ENCODE results near the gene PNPLA4. TPM values are rescaled to one million over a fixed set of nuclear protein-coding genes. Genes with fewer than 3 reads are reported as not detected.

The PNPLA4 gene
- total and polyA plus RNA-seq, 2 experiments from 2014 or later = 19.4 to 20.0 TPM

GRCh38 chrX:7921750-7922149 lies 5.5 kb downstream of the PNPLA4 start (continued):
- no peak for TF ChIP-seq ZNF462 (CRISPR knock-in tag; IDR thresholded peaks at IDR 0.05)
- TF ChIP-seq POLR2AphosphoS5 (IDR thresholded peaks at IDR 0.05; ENCODE audit: low read depth) = no peak
- TF ChIP-seq REST (IDR thresholded peaks at IDR 0.05; ENCODE audit: unreplicated experiment) = no peak

- H2AFZ ChIP-seq = no peak overlapping the region
- no peaks in the 10 kb centered on the region for H3K36me3 ChIP-seq (ENCODE audit: insufficient read depth)
- Mint-ChIP-seq H3K36me3 (ENCODE audit: low read depth) (no peaks in the 10 kb centered on the region), H3K27ac (no peak overlapping the region), H3K4me3 (no peak overlapping the region), H3K4me1 (peaks cover 2% of the 10 kb centered on the region; the same call in 2 of the 3 replicates), H3K9me3 (no peaks in the 10 kb centered on the region), H3K27me3 (ENCODE audit: insufficient read depth, low read depth, poor library complexity) (no peaks in the 10 kb centered on the region)
- DNase-seq (ENCODE audit: low spot score) (no peak), ATAC-seq (no peak)
- no peak overlapping the region for H3K4me2 ChIP-seq
- H3K9me2 ChIP-seq (ENCODE audit: insufficient read depth) = no peaks in the 10 kb centered on the region
- H4K20me1 ChIP-seq (replicated peaks; ENCODE audit: insufficient read depth) = no peaks in the 10 kb centered on the region
- H3K4me3 ChIP-seq = no peak overlapping the region
- H3K79me2 ChIP-seq (replicated peaks; ENCODE audit: insufficient read depth) = no peaks in the 10 kb centered on the region
- no peaks in the 10 kb centered on the region for H3F3A ChIP-seq (replicated peaks; ENCODE audit: low read depth)
- H3K27ac ChIP-seq (ENCODE audit: low read depth) = no peak overlapping the region
- no peaks in the 10 kb centered on the region; the same call in 1 of the 2 replicates for H3K4me1 ChIP-seq (ENCODE audit: insufficient read depth)
- H3K27me3 ChIP-seq (ENCODE audit: insufficient read depth) = no peaks in the 10 kb centered on the region
- TF ChIP-seq POLR2AphosphoS5 (IDR thresholded peaks at IDR 0.05; ENCODE audit: low read depth) (no peak), ETS1 (IDR thresholded peaks at IDR 0.05) (no peak), ZNF462 (CRISPR knock-in tag; IDR thresholded peaks at IDR 0.05) (no peak)
Observed at GRCh38 chrX:7908821-7909220, 18.4 kb downstream of the PNPLA4 start.

Data from GM23338 (cell line).